HepG2 (cell line): ENCODE measurements around the gene UTS2R. TPM values are rescaled to one million over a fixed set of nuclear protein-coding genes. Genes with fewer than 3 reads are reported as not detected.
A peak's percentile ranks its signal among the peaks of the same experiment; 100 is the strongest.

Experiments
- FOSL2 ChIP-seq: sonication (generic); formaldehyde crosslinking; IDR thresholded peaks from 2 replicates; pipeline ENCODE4 v1.4.0; 2020; ENCODE audit warnings: missing genetic modification reagents
- FOXM1 ChIP-seq: sonication (generic); formaldehyde crosslinking; IDR thresholded peaks from 2 replicates; pipeline ENCODE4 v1.5.0; 2020; ENCODE audit warnings: missing genetic modification reagents
- GATAD2A ChIP-seq: IDR thresholded peaks from 2 replicates; pipeline ENCODE4 v1.6.1; 2016
- REPIN1 ChIP-seq: sonication (generic); formaldehyde crosslinking; IDR thresholded peaks from 2 replicates; pipeline ENCODE4 v1.8.0; 2022; ENCODE audit warnings: missing genetic modification reagents, low read depth, mild to moderate bottlenecking, borderline replicate concordance
- TRIM24 ChIP-seq: sonication (generic); formaldehyde crosslinking; IDR thresholded peaks from 2 replicates; pipeline ENCODE4 v1.8.0; 2022; ENCODE audit warnings: mild to moderate bottlenecking, missing genetic modification reagents
- ZFP90 ChIP-seq: sonication (generic); formaldehyde crosslinking; IDR thresholded peaks from 2 replicates; pipeline ENCODE4 v1.8.0; 2022; ENCODE audit warnings: missing genetic modification reagents, mild to moderate bottlenecking, inconsistent platforms, borderline replicate concordance
- ZNF232 ChIP-seq: sonication (generic); formaldehyde crosslinking; IDR thresholded peaks from 2 replicates; pipeline ENCODE4 v1.4.0; 2020; ENCODE audit warnings: missing genetic modification reagents, borderline replicate concordance
- polyA plus RNA-seq, 8 experiments: library from polyadenylated mRNA; depleted of rRNA in 3 of 8; stranded (reverse) in 7 of 8; unstranded in 1 of 8; fragments of >200 nt; fragmentation: Illumina TruSeq in 4 of 8; extraction: Trizol in 4 of 8; gene quantifications; 2 replicates each; pipeline versions ENCODE4 v1.2.1 to v1.2.3, GENCODE V29; 2011 to 2016; ENCODE audit warnings: low read depth in 4 of 8, missing spikeins in 1 of 8, mixed read lengths in 1 of 8; ENCODE audit not compliant: insufficient read depth in 1 of 8
- total RNA-seq, 5 experiments: library from RNA; depleted of rRNA; stranded (reverse); fragments of >200 nt; fragmentation: Illumina TruSeq; extraction: Trizol; gene quantifications; 2 replicates each; pipeline ENCODE4 v1.2.3, GENCODE V29; 2016; ENCODE audit warnings: low read depth in 1 of 5
- TF ChIP-seq, protein P1 (sequence below): sonication (generic); formaldehyde crosslinking; IDR thresholded peaks from 2 replicates; pipeline ENCODE4 v1.4.0; 2020; ENCODE audit warnings: missing genetic modification reagents
- TF ChIP-seq, protein P2 (sequence below): IDR thresholded peaks from 2 replicates; pipeline ENCODE4 v1.6.1; 2016; ENCODE audit warnings: low read depth, missing genetic modification reagents, missing compliant biosample characterization
- TF ChIP-seq, protein P3 (sequence below): sonication (generic); formaldehyde crosslinking; conservative IDR thresholded peaks from 2 replicates; pipeline ENCODE4 v1.4.0; 2020; ENCODE audit warnings: missing genetic modification reagents
- TF ChIP-seq, protein P4 (sequence below): sonication (generic); formaldehyde crosslinking; IDR thresholded peaks from 2 replicates; pipeline ENCODE4 v1.9.0; 2022; ENCODE audit warnings: low read depth, missing genetic modification reagents
- TF ChIP-seq, protein P5 (sequence below): sonication (generic); formaldehyde crosslinking; IDR thresholded peaks from 2 replicates; pipeline ENCODE4 v1.8.0; 2022; ENCODE audit warnings: low read depth, missing genetic modification reagents

UTS2R gene
- total and polyA plus RNA-seq, 2 of the 13 experiments (the other 11 are each of a cell fraction or from before 2014, with no cell fraction given): 0.13 to 0.15 TPM

DNA sequence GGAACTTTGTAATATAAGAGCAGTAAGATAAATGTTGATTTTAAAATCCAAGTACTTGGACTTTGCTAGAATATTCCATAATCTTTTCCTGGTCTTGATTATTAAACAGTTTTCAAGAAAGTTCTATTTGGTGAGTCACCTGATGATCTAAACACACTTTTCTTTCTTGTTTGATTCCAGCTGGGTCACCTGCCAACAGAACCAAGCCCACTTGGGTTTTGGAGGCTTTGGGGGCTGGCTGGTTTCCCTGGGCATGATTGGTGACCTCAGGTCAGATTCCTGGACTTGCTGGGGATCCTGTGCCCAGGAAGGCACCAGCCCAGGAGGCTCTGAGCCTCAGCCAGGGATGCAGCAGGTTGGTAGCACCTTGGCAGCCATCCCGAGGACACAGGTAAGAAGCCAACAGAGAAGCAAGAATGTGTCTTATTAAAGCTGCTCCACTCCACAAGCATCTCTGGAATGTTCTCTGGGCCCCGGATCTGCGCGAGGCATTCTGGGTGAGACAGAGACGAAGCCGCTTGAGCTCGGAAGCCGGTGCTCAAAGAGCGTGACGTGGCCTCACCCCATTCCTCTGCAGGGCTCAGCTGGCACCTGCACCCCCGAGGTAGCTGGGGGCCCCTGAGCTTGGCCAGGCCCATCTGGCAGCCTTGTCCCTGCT lies 15.7 kb upstream of the UTS2R start (continued):
- TF ChIP-seq, protein P1, sequence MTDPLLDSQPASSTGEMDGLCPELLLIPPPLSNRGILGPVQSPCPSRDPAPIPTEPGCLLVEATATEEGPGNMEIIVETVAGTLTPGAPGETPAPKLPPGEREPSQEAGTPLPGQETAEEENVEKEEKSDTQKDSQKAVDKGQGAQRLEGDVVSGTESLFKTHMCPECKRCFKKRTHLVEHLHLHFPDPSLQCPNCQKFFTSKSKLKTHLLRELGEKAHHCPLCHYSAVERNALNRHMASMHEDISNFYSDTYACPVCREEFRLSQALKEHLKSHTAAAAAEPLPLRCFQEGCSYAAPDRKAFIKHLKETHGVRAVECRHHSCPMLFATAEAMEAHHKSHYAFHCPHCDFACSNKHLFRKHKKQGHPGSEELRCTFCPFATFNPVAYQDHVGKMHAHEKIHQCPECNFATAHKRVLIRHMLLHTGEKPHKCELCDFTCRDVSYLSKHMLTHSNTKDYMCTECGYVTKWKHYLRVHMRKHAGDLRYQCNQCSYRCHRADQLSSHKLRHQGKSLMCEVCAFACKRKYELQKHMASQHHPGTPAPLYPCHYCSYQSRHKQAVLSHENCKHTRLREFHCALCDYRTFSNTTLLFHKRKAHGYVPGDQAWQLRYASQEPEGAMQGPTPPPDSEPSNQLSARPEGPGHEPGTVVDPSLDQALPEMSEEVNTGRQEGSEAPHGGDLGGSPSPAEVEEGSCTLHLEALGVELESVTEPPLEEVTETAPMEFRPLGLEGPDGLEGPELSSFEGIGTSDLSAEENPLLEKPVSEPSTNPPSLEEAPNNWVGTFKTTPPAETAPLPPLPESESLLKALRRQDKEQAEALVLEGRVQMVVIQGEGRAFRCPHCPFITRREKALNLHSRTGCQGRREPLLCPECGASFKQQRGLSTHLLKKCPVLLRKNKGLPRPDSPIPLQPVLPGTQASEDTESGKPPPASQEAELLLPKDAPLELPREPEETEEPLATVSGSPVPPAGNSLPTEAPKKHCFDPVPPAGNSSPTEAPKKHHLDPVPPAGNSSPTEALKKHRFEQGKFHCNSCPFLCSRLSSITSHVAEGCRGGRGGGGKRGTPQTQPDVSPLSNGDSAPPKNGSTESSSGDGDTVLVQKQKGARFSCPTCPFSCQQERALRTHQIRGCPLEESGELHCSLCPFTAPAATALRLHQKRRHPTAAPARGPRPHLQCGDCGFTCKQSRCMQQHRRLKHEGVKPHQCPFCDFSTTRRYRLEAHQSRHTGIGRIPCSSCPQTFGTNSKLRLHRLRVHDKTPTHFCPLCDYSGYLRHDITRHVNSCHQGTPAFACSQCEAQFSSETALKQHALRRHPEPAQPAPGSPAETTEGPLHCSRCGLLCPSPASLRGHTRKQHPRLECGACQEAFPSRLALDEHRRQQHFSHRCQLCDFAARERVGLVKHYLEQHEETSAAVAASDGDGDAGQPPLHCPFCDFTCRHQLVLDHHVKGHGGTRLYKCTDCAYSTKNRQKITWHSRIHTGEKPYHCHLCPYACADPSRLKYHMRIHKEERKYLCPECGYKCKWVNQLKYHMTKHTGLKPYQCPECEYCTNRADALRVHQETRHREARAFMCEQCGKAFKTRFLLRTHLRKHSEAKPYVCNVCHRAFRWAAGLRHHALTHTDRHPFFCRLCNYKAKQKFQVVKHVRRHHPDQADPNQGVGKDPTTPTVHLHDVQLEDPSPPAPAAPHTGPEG: peak; percentile 61; the same call in 1 of the 2 replicates
- TF ChIP-seq TRIM24 (CRISPR knock-in tag): 0 out of 2 replicates have a peak, but pooled peaks have one; percentile 44
- TF ChIP-seq, protein P2, sequence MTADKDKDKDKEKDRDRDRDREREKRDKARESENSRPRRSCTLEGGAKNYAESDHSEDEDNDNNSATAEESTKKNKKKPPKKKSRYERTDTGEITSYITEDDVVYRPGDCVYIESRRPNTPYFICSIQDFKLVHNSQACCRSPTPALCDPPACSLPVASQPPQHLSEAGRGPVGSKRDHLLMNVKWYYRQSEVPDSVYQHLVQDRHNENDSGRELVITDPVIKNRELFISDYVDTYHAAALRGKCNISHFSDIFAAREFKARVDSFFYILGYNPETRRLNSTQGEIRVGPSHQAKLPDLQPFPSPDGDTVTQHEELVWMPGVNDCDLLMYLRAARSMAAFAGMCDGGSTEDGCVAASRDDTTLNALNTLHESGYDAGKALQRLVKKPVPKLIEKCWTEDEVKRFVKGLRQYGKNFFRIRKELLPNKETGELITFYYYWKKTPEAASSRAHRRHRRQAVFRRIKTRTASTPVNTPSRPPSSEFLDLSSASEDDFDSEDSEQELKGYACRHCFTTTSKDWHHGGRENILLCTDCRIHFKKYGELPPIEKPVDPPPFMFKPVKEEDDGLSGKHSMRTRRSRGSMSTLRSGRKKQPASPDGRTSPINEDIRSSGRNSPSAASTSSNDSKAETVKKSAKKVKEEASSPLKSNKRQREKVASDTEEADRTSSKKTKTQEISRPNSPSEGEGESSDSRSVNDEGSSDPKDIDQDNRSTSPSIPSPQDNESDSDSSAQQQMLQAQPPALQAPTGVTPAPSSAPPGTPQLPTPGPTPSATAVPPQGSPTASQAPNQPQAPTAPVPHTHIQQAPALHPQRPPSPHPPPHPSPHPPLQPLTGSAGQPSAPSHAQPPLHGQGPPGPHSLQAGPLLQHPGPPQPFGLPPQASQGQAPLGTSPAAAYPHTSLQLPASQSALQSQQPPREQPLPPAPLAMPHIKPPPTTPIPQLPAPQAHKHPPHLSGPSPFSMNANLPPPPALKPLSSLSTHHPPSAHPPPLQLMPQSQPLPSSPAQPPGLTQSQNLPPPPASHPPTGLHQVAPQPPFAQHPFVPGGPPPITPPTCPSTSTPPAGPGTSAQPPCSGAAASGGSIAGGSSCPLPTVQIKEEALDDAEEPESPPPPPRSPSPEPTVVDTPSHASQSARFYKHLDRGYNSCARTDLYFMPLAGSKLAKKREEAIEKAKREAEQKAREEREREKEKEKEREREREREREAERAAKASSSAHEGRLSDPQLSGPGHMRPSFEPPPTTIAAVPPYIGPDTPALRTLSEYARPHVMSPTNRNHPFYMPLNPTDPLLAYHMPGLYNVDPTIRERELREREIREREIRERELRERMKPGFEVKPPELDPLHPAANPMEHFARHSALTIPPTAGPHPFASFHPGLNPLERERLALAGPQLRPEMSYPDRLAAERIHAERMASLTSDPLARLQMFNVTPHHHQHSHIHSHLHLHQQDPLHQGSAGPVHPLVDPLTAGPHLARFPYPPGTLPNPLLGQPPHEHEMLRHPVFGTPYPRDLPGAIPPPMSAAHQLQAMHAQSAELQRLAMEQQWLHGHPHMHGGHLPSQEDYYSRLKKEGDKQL (CRISPR knock-in tag): no peak
- peak; percentile 4; the same call in 1 of the 2 replicates for TF ChIP-seq GATAD2A (CRISPR knock-in tag)
- TF ChIP-seq FOXM1: no peak
- TF ChIP-seq, protein P3, sequence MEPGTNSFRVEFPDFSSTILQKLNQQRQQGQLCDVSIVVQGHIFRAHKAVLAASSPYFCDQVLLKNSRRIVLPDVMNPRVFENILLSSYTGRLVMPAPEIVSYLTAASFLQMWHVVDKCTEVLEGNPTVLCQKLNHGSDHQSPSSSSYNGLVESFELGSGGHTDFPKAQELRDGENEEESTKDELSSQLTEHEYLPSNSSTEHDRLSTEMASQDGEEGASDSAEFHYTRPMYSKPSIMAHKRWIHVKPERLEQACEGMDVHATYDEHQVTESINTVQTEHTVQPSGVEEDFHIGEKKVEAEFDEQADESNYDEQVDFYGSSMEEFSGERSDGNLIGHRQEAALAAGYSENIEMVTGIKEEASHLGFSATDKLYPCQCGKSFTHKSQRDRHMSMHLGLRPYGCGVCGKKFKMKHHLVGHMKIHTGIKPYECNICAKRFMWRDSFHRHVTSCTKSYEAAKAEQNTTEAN (CRISPR knock-in tag): no peak
- TF ChIP-seq, protein P4, sequence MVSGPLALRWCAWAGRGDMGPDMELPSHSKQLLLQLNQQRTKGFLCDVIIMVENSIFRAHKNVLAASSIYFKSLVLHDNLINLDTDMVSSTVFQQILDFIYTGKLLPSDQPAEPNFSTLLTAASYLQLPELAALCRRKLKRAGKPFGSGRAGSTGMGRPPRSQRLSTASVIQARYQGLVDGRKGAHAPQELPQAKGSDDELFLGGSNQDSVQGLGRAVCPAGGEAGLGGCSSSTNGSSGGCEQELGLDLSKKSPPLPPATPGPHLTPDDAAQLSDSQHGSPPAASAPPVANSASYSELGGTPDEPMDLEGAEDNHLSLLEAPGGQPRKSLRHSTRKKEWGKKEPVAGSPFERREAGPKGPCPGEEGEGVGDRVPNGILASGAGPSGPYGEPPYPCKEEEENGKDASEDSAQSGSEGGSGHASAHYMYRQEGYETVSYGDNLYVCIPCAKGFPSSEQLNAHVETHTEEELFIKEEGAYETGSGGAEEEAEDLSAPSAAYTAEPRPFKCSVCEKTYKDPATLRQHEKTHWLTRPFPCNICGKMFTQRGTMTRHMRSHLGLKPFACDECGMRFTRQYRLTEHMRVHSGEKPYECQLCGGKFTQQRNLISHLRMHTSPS: peak; percentile 23; the same call in 1 of the 2 replicates
- 0 out of 2 replicates have a peak, but pooled peaks have one; percentile 52 for TF ChIP-seq ZNF232 (CRISPR knock-in tag)
- 0 out of 2 replicates have a peak, but pooled peaks have one; percentile 37 for TF ChIP-seq ZFP90 (CRISPR knock-in tag)
- TF ChIP-seq, protein P5, sequence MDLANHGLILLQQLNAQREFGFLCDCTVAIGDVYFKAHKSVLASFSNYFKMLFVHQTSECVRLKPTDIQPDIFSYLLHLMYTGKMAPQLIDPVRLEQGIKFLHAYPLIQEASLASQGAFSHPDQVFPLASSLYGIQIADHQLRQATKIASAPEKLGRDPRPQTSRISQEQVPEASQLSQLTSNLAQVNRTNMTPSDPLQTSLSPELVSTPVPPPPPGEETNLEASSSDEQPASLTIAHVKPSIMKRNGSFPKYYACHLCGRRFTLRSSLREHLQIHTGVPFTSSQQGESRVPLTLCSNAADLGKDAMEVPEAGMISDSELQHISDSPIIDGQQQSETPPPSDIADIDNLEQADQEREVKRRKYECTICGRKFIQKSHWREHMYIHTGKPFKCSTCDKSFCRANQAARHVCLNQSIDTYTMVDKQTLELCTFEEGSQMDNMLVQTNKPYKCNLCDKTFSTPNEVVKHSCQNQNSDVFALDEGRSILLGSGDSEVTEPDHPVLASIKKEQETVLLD (CRISPR knock-in tag): no peak
- no peak; the same call in 1 of the 2 replicates for TF ChIP-seq FOSL2 (CRISPR knock-in tag)
- TF ChIP-seq REPIN1 (CRISPR knock-in tag): no peak
